Skeletal muscle tissue (tissue), 5 donors: ENCODE measurements around the gene DYNC1H1. TPM values are rescaled to one million over a fixed set of nuclear protein-coding genes. Genes with fewer than 3 reads are reported as not detected.

Experiments used
- H3K27ac ChIP-seq: one replicate; pipeline ENCODE4 v1.7.0; 2013; ENCODE audit warnings: mild to moderate bottlenecking, low read depth, low read length, inconsistent platforms
- H3K27me3 ChIP-seq, 3 donors: one replicate each; pipeline ENCODE4 v1.7.0; 2013; ENCODE audit warnings: low read length in 3 of 3; ENCODE audit not compliant: control insufficient read depth in 3 of 3, insufficient read depth in 3 of 3
- H3K36me3 ChIP-seq, 3 donors: one replicate each; pipeline ENCODE4 v1.7.0; 2013; ENCODE audit warnings: low read length in 3 of 3; ENCODE audit not compliant: control insufficient read depth in 3 of 3, insufficient read depth in 3 of 3
- H3K4me1 ChIP-seq, 3 donors: one replicate each; pipeline ENCODE4 v1.7.0; 2013; ENCODE audit warnings: low read length in 3 of 3, mild to moderate bottlenecking in 3 of 3; ENCODE audit not compliant: control insufficient read depth in 3 of 3, insufficient read depth in 3 of 3
- H3K4me3 ChIP-seq, 3 donors: one replicate each; pipeline ENCODE4 v1.7.0; 2013; ENCODE audit warnings: low read length in 3 of 3
- H3K9ac ChIP-seq, 3 donors: one replicate each; pipeline ENCODE4 v1.7.0; 2013; ENCODE audit warnings: low read length in 3 of 3, mild to moderate bottlenecking in 3 of 3, moderate library complexity in 2 of 3, low read depth in 1 of 3
- H3K9me3 ChIP-seq, 3 donors: one replicate each; pipeline ENCODE4 v1.7.0; 2013; ENCODE audit warnings: low read length in 3 of 3; ENCODE audit not compliant: control insufficient read depth in 3 of 3
- small RNA-seq: library from RNA; depleted of rRNA; stranded (forward); fragments of <200 nt; gene quantifications from one replicate; pipeline ENCODE3, GENCODE V24; 2014
- total RNA-seq: library from RNA; depleted of rRNA; stranded (reverse); fragments of >200 nt; gene quantifications from one replicate; pipeline ENCODE4 v1.2.3, GENCODE V29; 2014
- donor health status: Osteomylitis.

Gene DYNC1H1
- total RNA-seq, 1 donor from 2014 or later = 211 TPM

DNA sequence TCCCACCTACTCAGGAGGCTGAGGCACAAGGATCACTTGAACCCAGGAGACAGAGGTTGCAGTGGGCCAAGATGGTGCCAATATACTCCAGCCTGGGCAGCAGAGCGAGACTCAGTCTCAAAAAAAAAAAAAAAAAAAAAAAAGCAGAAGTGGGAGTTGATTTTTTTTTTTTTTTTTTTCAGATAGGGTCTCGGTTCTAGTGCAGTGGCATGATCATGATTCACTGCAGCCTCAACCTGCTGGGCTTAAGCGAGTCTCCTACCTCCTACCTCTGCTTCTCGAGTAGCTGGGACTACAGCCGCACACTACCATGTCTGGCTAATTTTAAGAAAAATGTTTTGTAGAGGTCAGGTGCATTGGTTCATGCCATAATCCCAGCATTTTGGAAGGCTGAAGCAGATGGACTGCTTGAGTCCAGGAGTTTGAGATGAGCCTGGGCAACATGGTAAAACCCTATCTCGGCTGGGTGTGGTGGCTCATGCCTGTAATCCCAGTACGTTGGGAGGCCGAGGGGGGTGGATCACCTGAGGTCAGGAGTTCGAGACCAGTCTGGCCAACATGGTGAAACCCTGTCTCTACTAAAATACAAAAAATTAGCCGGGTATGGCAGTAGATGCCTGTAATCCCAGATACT is 138.8 kb downstream of the DYNC1H1 start:
- H3K36me3 ChIP-seq = no peaks in the 10 kb centered on the region
- H3K4me1 ChIP-seq = no peaks in the 10 kb centered on the region
- no peak overlapping the region for H3K4me3 ChIP-seq
- no peak overlapping the region for H3K27ac ChIP-seq
- H3K9me3 ChIP-seq = no peaks in the 10 kb centered on the region
- H3K9ac ChIP-seq = no peak overlapping the region
- H3K27me3 ChIP-seq = no peaks in the 10 kb centered on the region

DNA sequence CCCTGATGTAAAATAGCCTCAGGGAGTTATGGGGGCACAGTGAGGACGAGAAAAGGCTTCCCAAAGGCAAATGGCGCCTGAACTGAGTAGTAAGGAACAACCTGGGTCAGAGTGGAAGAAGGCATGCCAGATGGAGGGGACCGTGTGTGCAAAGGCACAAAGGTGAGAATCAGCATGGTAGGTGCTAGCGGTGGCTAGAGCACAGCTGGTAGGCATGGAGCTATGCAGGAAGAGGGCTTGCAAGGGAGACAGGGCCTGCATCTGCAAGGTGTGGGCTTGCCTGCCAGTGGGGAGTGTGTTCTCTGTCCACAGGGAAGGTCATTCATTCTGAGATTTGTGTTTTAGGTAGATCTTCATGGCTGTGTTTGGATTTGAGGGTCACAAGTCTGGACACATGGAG is 141.0 kb downstream of the DYNC1H1 start:
- Histone ChIP-seq H3K9ac (no peak overlapping the region), H3K27me3 (no peaks in the 10 kb centered on the region), H3K36me3 (no peaks in the 10 kb centered on the region), H3K27ac (no peak overlapping the region), H3K9me3 (no peaks in the 10 kb centered on the region), H3K4me1 (no peaks in the 10 kb centered on the region), H3K4me3 (no peak overlapping the region)

Small RNAs within 50 kb of the gene (small RNA-seq; reads per million reads assigned to genes)
- not detected for gene AL118558.2
- gene RN7SL472P = not detected

Other genes with a start within 250 kb of the DYNC1H1 start
- 55.3 TPM for gene PPP2R5C, start 202.9 kb upstream of the DYNC1H1 start, total RNA-seq
- gene HSP90AA1, start 122.5 kb downstream of the DYNC1H1 start, total RNA-seq = 74.6 TPM
- gene WDR20, start 175.3 kb downstream of the DYNC1H1 start, total RNA-seq = 26.1 TPM